Endothelial cell of umbilical vein (primary cell): Measurements from ENCODE around the gene GJB4. TPM values are rescaled to one million over a fixed set of nuclear protein-coding genes. Genes with fewer than 3 reads are reported as not detected.

Experiments
- BruUV-seq: library from RNA; stranded (reverse); fragments of 400-500 nt; replicated peaks from 2 replicates; lab custom pipeline; 2021; lab: Mats Ljungman, UMichigan
- CTCF ChIA-PET: fragments of 300-600, 350-600 bp; sonication (Branson Sonifier 250); formaldehyde crosslinking; loops from one replicate; lab custom pipeline; 2021; ENCODE audit warnings: antibody characterized with exemption, inconsistent platforms; lab: Charles Lee
- POLR2A ChIA-PET: fragments of 300-600, 350-600 bp; sonication (Branson Sonifier 250); formaldehyde crosslinking; loops from one replicate; lab custom pipeline; 2021; ENCODE audit warnings: antibody characterized with exemption, inconsistent platforms; lab: Charles Lee
- DNase-seq: peaks from one replicate; pipeline ENCODE4 v3.0.0-alpha.2; 2011; ENCODE audit warnings: low read depth, low spot score
- FAIRE-seq: peaks from 2 replicates; lab custom pipeline; 2011; peaks lifted over from hg19 to GRCh38; lab: Jason Lieb, UNC
- H2AFZ ChIP-seq: 2 replicates; pipeline ENCODE4 v1.6.0; 2012; ENCODE audit warnings: low read depth, low read length, control low read depth, inconsistent platforms
- H3K27ac ChIP-seq: 2 replicates; pipeline ENCODE4 v1.5.1; 2011; ENCODE audit warnings: low read depth, mild to moderate bottlenecking, control low read depth, low read length, moderate library complexity; ENCODE audit not compliant: insufficient read depth
- H3K27me3 ChIP-seq, 2 experiments: 2 replicates each; pipeline versions ENCODE4 v1.6.0 to v1.6.1; 2011; ENCODE audit warnings: low read length in 2 of 2, mixed read lengths in 1 of 2; ENCODE audit not compliant: control insufficient read depth in 2 of 2, insufficient read depth in 2 of 2
- H3K36me3 ChIP-seq, 2 experiments: 2 replicates in 1 of 2; 3 replicates in 1 of 2; pipeline ENCODE4 v1.5.1; 2011; ENCODE audit warnings: low read length in 2 of 2, mild to moderate bottlenecking in 1 of 2, moderate library complexity in 1 of 2; ENCODE audit not compliant: control insufficient read depth in 2 of 2, insufficient read depth in 2 of 2; ENCODE audit errors: extremely low read depth in 1 of 2
- H3K4me1 ChIP-seq: 3 replicates; pipeline ENCODE4 v1.5.1; 2011; ENCODE audit warnings: mild to moderate bottlenecking, low read length; ENCODE audit not compliant: control insufficient read depth, insufficient read depth; ENCODE audit errors: extremely low read depth
- H3K4me2 ChIP-seq: 2 replicates; pipeline ENCODE4 v1.6.1; 2011; ENCODE audit warnings: low read length, control low read depth, mixed read lengths; ENCODE audit not compliant: insufficient read depth
- H3K4me3 ChIP-seq, 3 experiments: fragments of 200-600 bp in 1 of 3; sonication (generic), shearing (Covaris generic) in 1 of 3; replicated peaks in 1 of 3; 2 replicates each; pipeline ENCODE4 v1.5.1; 2011 to 2016; ENCODE audit warnings: control low read depth in 3 of 3, low read length in 3 of 3, mild to moderate bottlenecking in 2 of 3, inconsistent platforms in 1 of 3, low read depth in 1 of 3, moderate library complexity in 1 of 3; ENCODE audit not compliant: insufficient read depth in 1 of 3
- H3K79me2 ChIP-seq: 2 replicates; pipeline ENCODE4 v1.6.0; 2012; ENCODE audit warnings: low read length, inconsistent platforms; ENCODE audit not compliant: control insufficient read depth, insufficient read depth
- H3K9ac ChIP-seq: replicated peaks from 2 replicates; pipeline ENCODE3; 2011; ENCODE audit warnings: low read length, control low read depth; ENCODE audit not compliant: insufficient read depth; ENCODE audit errors: extremely low read depth
- H3K9me1 ChIP-seq: replicated peaks from 3 replicates; pipeline ENCODE4 v1.6.0; 2011; ENCODE audit warnings: mild to moderate bottlenecking, low read length; ENCODE audit not compliant: control insufficient read depth, insufficient read depth; ENCODE audit errors: extremely low read depth
- H3K9me3 ChIP-seq: replicated peaks from 2 replicates; pipeline ENCODE4 v1.5.1; 2012; ENCODE audit warnings: low read length, inconsistent platforms; ENCODE audit not compliant: control insufficient read depth, insufficient read depth
- H4K20me1 ChIP-seq: replicated peaks from 2 replicates; pipeline ENCODE3; 2011; ENCODE audit warnings: mild to moderate bottlenecking, low read length; ENCODE audit not compliant: control insufficient read depth, insufficient read depth; ENCODE audit errors: extremely low read depth
- CTCF ChIP-seq, 2 donors: IDR thresholded peaks; 1 replicate in 1 of 2; 2 replicates in 1 of 2; pipeline ENCODE4 v1.5.1; 2011; ENCODE audit warnings: low read length in 2 of 2, mild to moderate bottlenecking in 2 of 2, moderate library complexity in 2 of 2, control low read depth in 1 of 2, inconsistent platforms in 1 of 2, low read depth in 1 of 2; ENCODE audit not compliant: insufficient read depth in 1 of 2; ENCODE audit errors: extremely low read depth in 1 of 2
- EZH2 ChIP-seq: IDR thresholded peaks from 2 replicates; pipeline ENCODE4 v1.6.1; 2012; ENCODE audit warnings: borderline replicate concordance, low read depth, mild to moderate bottlenecking, moderate library complexity, low read length, inconsistent platforms; ENCODE audit not compliant: severe bottlenecking
- FOS ChIP-seq: IDR thresholded peaks from 2 replicates; pipeline ENCODE4 v1.6.1; 2011; ENCODE audit warnings: mild to moderate bottlenecking, low read length, moderate library complexity, borderline replicate concordance; ENCODE audit not compliant: insufficient read depth
- GATA2 ChIP-seq: IDR thresholded peaks from 2 replicates; pipeline ENCODE4 v1.7.0; 2011; ENCODE audit warnings: low read depth, mild to moderate bottlenecking, moderate library complexity, mixed read lengths, low read length; ENCODE audit not compliant: insufficient read length, insufficient read depth
- JUN ChIP-seq: IDR thresholded peaks from 2 replicates; pipeline ENCODE4 v1.6.1; 2011; ENCODE audit warnings: borderline replicate concordance, low read depth; ENCODE audit not compliant: insufficient read length, insufficient read depth
- MYC ChIP-seq: IDR thresholded peaks from one replicate; pipeline ENCODE4 v1.6.1; 2011; ENCODE audit warnings: mild to moderate bottlenecking, low read depth, low read length
- POLR2A ChIP-seq: IDR thresholded peaks from 2 replicates; pipeline ENCODE4 v1.6.1; 2012; ENCODE audit warnings: low read depth, mild to moderate bottlenecking, control low read depth, low read length
- POLR2AphosphoS5 ChIP-seq: IDR thresholded peaks from 2 replicates; pipeline ENCODE4 v1.6.1; 2012; ENCODE audit warnings: low read depth, mild to moderate bottlenecking, control low read depth, low read length, moderate library complexity; ENCODE audit not compliant: insufficient read depth
- dilution Hi-C: fragments of 300-500 bp; cut with MboI; formaldehyde crosslinking; loops from one replicate; pipeline ENCODE4 v1.15.0; 2019; ENCODE audit warnings: low sequenced_read_pairs; ENCODE audit not compliant: extremely low pct_ligation_motif_present
- intact Hi-C: fragments of 100-400 bp; cut with micrococcal nuclease; formaldehyde crosslinking; loops from one replicate; pipeline ENCODE4 v1.10.0; 2022
- polyA plus RNA-seq, 4 experiments: library from polyadenylated mRNA; depleted of rRNA in 3 of 4; stranded (reverse) in 3 of 4; unstranded in 1 of 4; fragments of >200 nt; gene quantifications; 2 replicates each; pipeline versions ENCODE4 v1.2.1 to v1.2.3, GENCODE V29; 2011 to 2012; ENCODE audit warnings: missing spikeins in 1 of 4
- total RNA-seq: library from RNA; stranded (reverse); gene quantifications from 2 replicates; pipeline ENCODE4 v1.2.3, GENCODE V29; 2021
- TF ChIP-seq, protein P1 (sequence below): IDR thresholded peaks from 2 replicates; pipeline ENCODE4 v1.6.1; 2011; ENCODE audit not compliant: insufficient read depth, insufficient read length

GJB4 gene
- total and polyA plus RNA-seq, 2 donors (not counting 3 experiments of a cell fraction or from before 2014, with no cell fraction given), result not detected

DNA sequence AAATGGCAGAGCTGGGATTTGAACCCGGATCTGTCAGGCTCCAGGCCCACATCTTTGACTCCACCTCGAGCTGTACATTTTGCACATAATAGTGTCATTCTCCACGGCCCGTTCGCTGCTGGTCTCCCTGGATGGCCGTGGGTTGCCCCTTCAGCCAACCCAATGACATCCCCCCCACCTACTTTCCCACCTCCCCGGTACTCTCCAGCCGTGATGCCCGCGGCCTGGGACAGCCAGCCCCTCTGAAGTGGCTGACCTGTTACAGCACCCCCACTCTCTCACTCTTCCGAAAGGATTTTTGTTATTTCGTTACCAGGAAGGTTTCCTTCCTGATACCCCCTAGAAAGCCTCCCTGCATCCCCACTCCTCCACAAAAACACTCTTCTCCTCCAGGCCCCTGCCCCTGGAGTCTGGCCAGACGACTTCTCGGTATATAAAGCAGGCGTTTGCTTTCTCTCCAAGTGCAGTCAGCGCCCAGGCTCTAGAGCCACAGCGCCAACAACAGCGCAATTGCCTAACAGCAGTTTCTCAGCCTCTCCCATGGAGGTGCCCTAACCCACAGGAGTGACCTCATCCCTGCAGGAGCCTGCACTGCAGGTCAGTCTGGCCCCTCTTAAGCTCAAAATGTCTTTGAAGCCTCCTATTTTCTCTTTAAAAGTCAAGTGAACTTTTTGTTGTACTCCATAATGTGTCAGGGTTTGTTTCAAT lies 19.2 kb upstream of the GJB4 start:
- H3K79me2 ChIP-seq, result no peaks in the 10 kb centered on the region
- intact Hi-C loops (no loop called here), dilution Hi-C loops (no loop called here)
- H3K9me1 ChIP-seq, result no peaks in the 10 kb centered on the region
- no peaks in the 10 kb centered on the region for H3K36me3 ChIP-seq
- no peak overlapping the region for H3K9ac ChIP-seq
- no peaks in the 10 kb centered on the region for H3K4me1 ChIP-seq
- no peaks in the 10 kb centered on the region for H3K9me3 ChIP-seq
- no peak overlapping the region for H3K4me3 ChIP-seq
- no peak overlapping the region for H3K27ac ChIP-seq
- H3K27me3 ChIP-seq, result peaks cover 2 to 3% of the 10 kb centered on the region in 2 experiments
- H3K4me2 ChIP-seq, result no peak overlapping the region
- no peak for DNase-seq
- CTCF ChIA-PET, result interaction anchor here (0.9 to 7.8 kb wide), 2 partner anchors 112 to 1108 kb away, joined by 5 to 338 read pairs; no protein-coding TSS in a partner anchor
- FAIRE-seq, result no peak
- H2AFZ ChIP-seq, result no peak overlapping the region
- BruUV-seq, result no TSS peak
- no peaks in the 10 kb centered on the region for H4K20me1 ChIP-seq
- POLR2A ChIA-PET, result no interaction called here
- TF ChIP-seq EZH2 (no peak), POLR2A (no peak), GATA2 (no peak), POLR2AphosphoS5 (no peak), CTCF (IDR thresholded peaks at IDR 0.05; ENCODE audit: extremely low read depth in 1 of 2, insufficient read depth in 1 of 2, low read depth in 1 of 2, low read length in 2 of 2) (no peak), MYC (no peak), FOS (no peak), JUN (no peak)
- TF ChIP-seq, protein P1, sequence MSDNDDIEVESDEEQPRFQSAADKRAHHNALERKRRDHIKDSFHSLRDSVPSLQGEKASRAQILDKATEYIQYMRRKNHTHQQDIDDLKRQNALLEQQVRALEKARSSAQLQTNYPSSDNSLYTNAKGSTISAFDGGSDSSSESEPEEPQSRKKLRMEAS, result no peak
